Activated CD4-positive, alpha-beta T cell treated with anti-CD3 and anti-CD28 coated beads for 1 hour (primary cell): ENCODE results near the gene NRXN3.

Source experiments
- DNase-seq: peaks from one replicate; pipeline ENCODE4 v3.0.0-alpha.2; 2020

NRXN3 gene

DNA sequence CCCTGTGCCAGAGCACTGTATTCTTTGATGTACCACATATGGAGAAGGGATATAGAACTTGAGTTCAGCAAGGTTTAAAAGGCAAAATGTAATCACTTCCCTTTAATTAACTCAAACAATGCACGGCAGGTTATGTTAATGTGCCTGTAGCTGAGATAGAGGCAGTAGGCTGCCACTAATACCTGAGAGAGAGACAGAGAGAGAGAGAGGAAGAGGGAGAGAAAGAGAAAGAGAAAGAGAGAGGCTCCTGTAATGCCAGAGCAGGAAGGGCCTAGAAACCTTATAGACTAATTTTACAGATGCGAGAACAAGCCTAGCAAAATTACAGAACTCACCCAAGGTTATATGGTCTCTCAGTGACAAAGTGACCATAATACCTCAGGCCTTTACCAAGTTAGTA is 679.8 kb downstream of the NRXN3 start:
- DNase-seq, result no peak

DNA sequence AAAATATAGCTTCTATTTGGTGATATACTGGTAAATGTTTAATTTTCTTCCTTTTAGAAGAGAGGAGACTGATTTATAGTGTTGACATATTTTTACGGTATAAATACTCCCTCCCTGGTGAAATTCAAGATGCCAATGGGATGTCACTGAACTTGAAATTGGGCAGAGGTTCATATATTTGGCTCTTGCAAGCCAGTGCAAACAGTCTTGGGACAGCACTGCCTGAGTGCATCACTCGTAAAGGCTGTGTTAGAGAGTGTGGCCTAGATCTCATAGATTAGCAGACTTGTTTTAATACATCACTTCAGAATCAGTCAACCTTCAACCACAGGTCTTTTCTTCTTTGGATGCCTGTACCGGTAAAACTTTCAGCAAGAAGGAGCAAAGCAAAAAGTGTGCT is 681.0 kb downstream of the NRXN3 start:
- DNase-seq, result no peak

DNA sequence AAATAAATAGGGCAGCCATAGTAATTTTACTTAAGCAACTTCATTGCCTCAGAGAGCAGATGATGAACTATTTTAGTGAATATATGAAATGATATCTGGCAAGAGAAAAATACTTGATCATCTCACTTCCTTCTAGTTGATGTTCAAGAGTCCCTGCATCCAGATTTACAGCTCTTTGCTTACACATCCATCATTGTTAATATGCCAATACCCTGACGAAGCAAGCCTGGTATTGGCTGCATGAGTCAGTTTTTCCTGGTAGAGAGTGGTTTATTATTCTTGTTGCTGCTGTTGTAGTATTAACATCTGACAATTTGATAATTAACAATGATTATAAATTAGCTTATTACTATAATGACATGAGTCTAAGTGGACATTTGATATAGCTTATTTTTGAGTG is 681.9 kb downstream of the NRXN3 start:
- DNase-seq, result no peak

GRCh38 chr14:78857974-78858373 is 687.8 kb downstream of the NRXN3 start:
- no peak for DNase-seq

- DNase-seq, result no peak
Measured at GRCh38 chr14:78863143-78863542, 693.0 kb downstream of the NRXN3 start.

GRCh38 chr14:78872837-78873236 is 702.7 kb downstream of the NRXN3 start:
- DNase-seq, result no peak

GRCh38 chr14:78873581-78873980 is 703.4 kb downstream of the NRXN3 start:
- DNase-seq, result no peak

- no peak for DNase-seq
Measured at GRCh38 chr14:78875049-78875448, 704.9 kb downstream of the NRXN3 start.

DNA sequence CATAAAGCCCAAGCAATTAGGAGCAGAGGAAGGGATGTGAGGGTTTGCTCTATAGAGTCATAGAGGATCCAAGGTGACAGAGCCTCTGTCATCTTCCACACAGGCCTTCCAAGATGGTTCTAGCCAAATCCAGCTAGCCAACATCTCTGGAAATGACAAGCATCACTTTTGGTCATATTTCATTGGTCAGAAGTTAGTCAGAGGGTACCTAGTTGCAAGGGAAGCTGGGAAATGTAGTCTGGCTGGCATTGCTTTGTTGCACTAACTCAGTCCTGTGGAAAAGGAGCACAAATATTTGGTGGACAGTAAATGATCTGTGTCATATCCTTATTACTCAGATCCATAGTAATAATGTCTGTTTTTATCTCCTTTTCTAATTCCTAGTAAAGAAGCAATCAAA is 715.7 kb downstream of the NRXN3 start:
- no peak for DNase-seq

- DNase-seq, result no peak
Measured at GRCh38 chr14:78897443-78897842, 727.3 kb downstream of the NRXN3 start.

GRCh38 chr14:78902010-78902623 is 731.9 kb downstream of the NRXN3 start:
- DNase-seq, result no peak

DNA sequence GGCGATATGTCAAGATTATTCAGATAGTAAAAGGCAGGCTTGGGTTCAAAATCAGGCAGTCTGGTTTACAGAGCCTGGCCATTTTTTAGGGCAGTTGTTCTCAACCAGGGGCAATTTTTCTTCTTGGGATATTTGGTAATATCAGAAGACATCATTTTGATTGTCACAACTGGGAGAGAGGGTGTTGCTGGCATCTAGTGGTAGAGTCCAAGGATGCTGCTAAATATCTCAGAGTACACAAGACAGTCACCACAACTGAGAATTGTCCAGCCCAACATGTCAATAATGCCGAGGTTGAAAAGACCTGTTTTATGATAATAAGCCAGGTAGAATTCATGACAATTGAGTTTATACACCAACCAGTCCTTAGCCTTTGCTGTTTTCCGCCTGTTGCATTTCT is 733.9 kb downstream of the NRXN3 start:
- no peak for DNase-seq

DNA sequence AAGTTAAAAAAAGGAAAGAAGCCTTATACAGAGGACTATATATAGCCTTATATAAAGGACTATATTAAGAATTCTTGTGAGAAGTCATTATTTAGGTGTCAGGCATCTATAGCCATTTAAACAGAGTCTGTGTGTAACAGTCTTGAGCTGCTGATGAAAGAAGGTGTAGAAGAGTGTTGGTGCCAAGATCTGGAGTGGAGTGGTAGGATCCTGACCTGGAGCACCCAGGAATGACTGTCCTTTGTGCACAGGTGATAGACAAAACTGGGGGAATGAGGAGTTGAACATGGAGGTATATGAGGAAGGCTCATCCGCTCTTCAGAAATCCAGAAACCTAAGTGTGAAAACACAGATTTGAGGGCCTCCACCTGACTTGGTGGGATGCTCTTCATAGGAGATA is 747.3 kb downstream of the NRXN3 start:
- DNase-seq, result no peak

- DNase-seq, result no peak
Measured at GRCh38 chr14:78921856-78922255, 751.7 kb downstream of the NRXN3 start.

- DNase-seq, result no peak
Measured at GRCh38 chr14:78927261-78927660, 757.1 kb downstream of the NRXN3 start.

DNA sequence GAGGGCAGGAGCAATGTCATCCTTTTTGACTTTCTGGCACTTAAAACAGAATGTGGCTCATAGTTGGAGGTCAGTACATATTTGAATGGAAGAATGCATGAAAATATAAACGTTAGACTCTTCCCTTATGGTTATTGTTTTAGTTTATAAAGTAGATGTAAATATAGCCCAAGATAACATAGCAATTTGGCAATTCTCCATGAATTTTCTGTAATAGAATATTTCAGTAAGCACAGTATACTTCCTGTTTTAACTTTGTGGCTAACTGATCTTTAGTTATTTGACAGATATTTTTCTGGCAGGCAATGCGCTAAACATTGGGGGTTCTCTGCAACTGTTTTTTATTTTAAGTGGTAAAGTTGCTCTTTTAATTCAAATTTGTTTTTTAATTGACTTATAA is 763.0 kb downstream of the NRXN3 start:
- no peak for DNase-seq

GRCh38 chr14:78933948-78934524 is 763.9 kb downstream of the NRXN3 start:
- DNase-seq, result no peak

DNA sequence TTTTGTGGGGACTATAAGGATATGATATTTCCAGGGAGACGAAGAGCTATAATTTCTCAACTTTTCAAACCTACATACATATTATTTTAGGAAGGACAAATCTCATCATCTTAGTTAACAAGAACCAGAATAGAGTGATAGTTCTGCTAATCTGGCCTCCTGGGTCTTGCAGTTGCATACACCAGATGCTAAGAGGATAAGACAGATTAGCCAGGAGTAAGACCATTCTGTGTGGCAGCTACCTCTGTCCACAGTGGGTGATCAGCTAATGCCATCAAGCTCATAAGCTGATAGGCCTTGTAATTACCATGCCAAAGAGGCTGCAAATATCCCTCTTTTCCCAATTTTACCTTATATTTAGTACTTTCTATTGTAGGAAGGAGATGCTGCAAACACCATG is 776.8 kb downstream of the NRXN3 start:
- no peak for DNase-seq

DNA sequence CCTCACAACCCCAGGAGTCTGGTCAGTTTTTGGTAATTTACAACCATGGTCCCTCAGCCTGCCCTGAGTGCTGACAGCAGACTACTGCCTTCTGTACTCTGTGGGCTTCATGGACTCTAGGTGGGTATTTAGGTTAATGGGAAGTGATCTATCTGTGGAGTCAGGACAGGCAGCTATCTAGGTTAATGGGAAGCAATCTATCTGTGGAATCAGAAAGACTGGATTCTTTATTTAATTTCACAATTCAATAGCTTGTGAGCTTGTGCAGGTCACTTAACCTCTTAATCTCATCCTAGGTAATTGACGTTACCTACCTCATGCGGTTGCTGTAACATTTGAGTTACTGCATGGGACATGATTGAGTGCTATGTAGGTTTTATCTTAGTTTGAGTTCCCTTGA is 777.5 kb downstream of the NRXN3 start:
- no peak for DNase-seq

DNA sequence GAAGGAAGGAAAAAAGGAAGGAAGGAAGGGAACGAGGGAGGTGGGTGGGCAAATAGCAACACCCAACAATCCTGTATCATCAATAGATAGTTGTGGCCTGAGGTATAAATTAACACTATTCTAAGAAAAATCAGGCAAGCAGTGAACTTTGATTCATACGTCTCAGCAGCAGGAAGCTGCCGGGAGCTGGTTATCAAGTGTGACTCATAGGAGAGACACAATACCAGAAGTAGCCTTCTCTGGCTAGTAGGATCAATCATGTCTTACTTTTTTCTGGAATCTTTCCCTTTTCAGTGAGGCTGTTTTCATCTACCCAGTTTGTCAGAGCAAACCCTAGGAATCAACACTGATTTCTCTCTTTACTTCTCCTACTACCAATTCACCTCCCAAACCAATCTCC is 780.5 kb downstream of the NRXN3 start:
- no peak for DNase-seq

- no peak for DNase-seq
Measured at GRCh38 chr14:78951602-78952001, 781.4 kb downstream of the NRXN3 start.

DNA sequence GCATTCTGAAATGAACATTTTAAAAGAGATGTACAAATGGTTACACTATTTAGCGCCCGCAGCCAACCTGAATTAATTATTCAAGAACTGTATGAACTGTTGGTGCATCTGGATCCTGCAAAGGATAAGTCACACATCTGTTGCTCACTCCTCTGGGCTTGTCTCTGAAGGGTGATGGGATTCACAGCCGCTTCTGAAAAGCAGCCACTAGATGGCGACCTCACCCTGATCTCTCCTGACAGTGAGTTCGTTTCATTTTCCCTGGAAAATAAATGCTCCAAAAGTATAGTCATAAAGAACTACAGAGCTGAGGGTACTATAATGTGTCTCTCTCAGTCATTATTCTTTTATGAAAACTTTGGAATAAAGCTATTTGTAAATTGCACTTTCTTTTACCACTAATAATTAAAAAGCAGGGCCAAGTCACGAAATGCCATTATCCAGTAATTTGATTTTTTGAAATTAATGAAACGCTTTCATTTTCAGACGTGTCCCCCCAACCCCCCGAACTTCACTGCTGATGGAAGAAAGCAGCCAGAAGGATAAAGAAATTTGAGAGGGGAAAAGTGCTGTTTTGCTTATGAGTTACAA is 789.6 kb downstream of the NRXN3 start:
- peak; percentile 12 for DNase-seq

- no peak for DNase-seq
Measured at GRCh38 chr14:78967111-78967809, 797.1 kb downstream of the NRXN3 start.

- DNase-seq, result no peak
Measured at GRCh38 chr14:78968265-78968664, 798.1 kb downstream of the NRXN3 start.
